OCI-LY1 (cell line): ENCODE measurements around the gene EXTL2.

Source experiments
- CTCF ChIP-seq: fragments of 200-600 bp; sonication (generic), shearing (Covaris generic); IDR thresholded peaks from 2 replicates; pipeline ENCODE4 v1.5.1; 2017; ENCODE audit warnings: mild to moderate bottlenecking, antibody characterized with exemption, low read length, moderate library complexity, mixed read lengths
- EZH2 ChIP-seq: fragments of 200-600 bp; sonication (generic), shearing (Covaris generic); IDR thresholded peaks from 2 replicates; pipeline ENCODE4 v1.8.0; 2017; ENCODE audit warnings: borderline replicate concordance, mixed run types, mild to moderate bottlenecking, antibody characterized with exemption, low read length, moderate library complexity, mixed read lengths

- TF ChIP-seq CTCF (no peak), EZH2 (no peak)
Measured at GRCh38 chr1:100927276-100927675, 32.6 kb upstream of the EXTL2 start.
